Measurements from ENCODE around the gene ATP8A1. TPM values are rescaled to one million over a fixed set of nuclear protein-coding genes. Genes with fewer than 3 reads are reported as not detected.

The ATP8A1 gene
- total RNA-seq, 4 donors from 2014 or later, result 5.9 to 16.5 (median 7.3) TPM

DNA sequence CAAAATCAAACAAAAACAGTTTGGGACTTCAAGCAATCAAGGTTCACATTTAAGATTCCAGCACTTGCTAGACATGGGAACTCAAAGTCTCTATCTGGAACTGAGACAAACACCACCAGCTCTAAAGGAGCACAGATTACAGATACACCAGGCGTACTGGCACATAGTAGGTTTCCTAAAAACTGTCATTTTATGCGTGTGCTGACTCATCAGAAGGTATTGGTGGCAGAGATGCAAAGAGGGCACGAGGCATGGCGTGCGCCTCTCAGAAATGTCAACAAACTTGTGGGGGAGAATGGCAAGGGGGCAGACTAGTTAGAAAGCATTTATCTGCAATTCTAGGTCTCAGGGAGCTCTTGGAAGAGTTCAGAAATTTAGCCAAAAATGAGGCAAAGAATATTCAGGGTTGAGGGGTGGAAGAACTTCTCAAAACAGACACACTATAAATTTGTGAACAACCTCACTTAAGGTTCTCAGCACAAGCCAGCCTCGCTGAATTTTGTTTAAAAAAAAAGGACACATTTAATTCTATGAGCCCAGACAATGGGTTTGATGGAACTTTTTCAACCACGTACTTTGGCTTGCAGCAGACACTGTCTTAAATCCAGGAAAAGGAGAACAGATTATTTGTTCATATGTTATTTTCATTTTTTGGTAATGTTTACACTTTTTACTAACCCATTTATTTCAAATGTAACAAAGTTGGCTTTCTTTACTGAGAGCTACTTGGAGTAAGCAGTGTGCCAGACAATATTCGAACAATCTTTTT lies 159.6 kb downstream of the ATP8A1 start:
- Histone ChIP-seq H3K36me3 (no peaks in the 10 kb centered on the region), H3K9me3 (no peaks in the 10 kb centered on the region), H3K4me3 (no peak overlapping the region), H3K27me3 (no peaks in the 10 kb centered on the region), H3K27ac (no peak overlapping the region), H3K4me1 (no peaks in the 10 kb centered on the region)
- 81% methylated on average over 8 of the region's 8 CpGs for WGBS
- TF ChIP-seq EP300 (IDR thresholded peaks at IDR 0.05) (no peak), POLR2A (IDR thresholded peaks at IDR 0.05) (no peak), POLR2AphosphoS5 (IDR thresholded peaks at IDR 0.05) (no peak)
- TF ChIP-seq, protein P1, sequence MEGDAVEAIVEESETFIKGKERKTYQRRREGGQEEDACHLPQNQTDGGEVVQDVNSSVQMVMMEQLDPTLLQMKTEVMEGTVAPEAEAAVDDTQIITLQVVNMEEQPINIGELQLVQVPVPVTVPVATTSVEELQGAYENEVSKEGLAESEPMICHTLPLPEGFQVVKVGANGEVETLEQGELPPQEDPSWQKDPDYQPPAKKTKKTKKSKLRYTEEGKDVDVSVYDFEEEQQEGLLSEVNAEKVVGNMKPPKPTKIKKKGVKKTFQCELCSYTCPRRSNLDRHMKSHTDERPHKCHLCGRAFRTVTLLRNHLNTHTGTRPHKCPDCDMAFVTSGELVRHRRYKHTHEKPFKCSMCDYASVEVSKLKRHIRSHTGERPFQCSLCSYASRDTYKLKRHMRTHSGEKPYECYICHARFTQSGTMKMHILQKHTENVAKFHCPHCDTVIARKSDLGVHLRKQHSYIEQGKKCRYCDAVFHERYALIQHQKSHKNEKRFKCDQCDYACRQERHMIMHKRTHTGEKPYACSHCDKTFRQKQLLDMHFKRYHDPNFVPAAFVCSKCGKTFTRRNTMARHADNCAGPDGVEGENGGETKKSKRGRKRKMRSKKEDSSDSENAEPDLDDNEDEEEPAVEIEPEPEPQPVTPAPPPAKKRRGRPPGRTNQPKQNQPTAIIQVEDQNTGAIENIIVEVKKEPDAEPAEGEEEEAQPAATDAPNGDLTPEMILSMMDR (IDR thresholded peaks at IDR 0.05), result no peak
- DNase-seq (ENCODE audit: low spot score in 2 of 2), result no peak

DNA sequence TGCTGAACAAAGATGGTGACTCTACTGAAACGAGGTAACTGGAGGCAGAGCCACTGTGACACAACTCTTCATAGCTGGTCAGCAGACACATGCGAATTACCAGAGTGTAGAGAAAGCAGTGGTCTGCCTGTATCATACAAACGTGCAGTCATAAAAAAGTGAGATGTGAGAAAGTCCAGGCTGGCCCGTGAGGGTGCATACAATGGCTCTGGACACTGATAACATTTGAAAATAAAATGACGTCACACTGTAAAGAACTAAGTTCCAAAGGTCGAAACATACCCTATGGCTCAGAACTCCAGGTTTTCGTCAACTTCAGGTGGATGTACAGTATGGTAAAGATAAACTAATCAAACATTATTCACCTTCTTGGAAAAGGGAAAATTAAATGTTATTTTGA lies 163.9 kb downstream of the ATP8A1 start:
- WGBS, result 93% methylated on average over 7 of the region's 7 CpGs
- TF ChIP-seq POLR2A (IDR thresholded peaks at IDR 0.05) (no peak), EP300 (IDR thresholded peaks at IDR 0.05) (no peak), POLR2AphosphoS5 (IDR thresholded peaks at IDR 0.05) (no peak)
- TF ChIP-seq, protein P1 (IDR thresholded peaks at IDR 0.05), result no peak
- DNase-seq (ENCODE audit: low spot score in 2 of 2), result no peak
- Histone ChIP-seq H3K4me1 (no peaks in the 10 kb centered on the region), H3K9me3 (no peaks in the 10 kb centered on the region), H3K4me3 (no peak overlapping the region), H3K27ac (no peak overlapping the region), H3K27me3 (no peaks in the 10 kb centered on the region), H3K36me3 (no peaks in the 10 kb centered on the region)

DNA sequence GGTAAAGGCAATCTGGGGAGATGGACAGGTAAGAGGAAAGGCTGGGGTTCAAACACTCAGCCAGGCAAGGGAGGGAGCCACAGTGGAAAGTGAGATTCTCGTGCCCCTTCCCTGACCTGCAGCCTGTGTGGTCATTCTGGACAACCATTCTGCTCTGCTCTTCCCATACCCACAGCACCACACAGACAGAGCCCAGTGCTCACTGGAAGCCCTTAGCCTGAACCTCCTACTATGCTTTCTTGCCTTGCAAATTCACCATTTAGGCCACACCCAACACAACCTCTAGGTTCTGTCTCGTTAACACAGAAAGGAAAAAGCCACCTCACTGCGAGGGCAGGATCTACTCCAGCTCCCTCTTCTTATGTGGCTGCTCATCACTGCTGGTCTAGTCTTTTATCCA lies 166.9 kb downstream of the ATP8A1 start:
- Histone ChIP-seq H3K9me3 (no peaks in the 10 kb centered on the region), H3K4me1 (no peaks in the 10 kb centered on the region), H3K36me3 (no peaks in the 10 kb centered on the region), H3K27ac (no peak overlapping the region), H3K27me3 (no peaks in the 10 kb centered on the region), H3K4me3 (no peak overlapping the region)
- no peak for DNase-seq (ENCODE audit: low spot score in 2 of 2)
- TF ChIP-seq, protein P1 (IDR thresholded peaks at IDR 0.05), result no peak
- TF ChIP-seq POLR2A (IDR thresholded peaks at IDR 0.05), result no peak
- no peak for TF ChIP-seq POLR2AphosphoS5 (IDR thresholded peaks at IDR 0.05)
- TF ChIP-seq EP300 (IDR thresholded peaks at IDR 0.05), result no peak
- WGBS, result 91% methylated on average over 3 of the region's 3 CpGs

DNA sequence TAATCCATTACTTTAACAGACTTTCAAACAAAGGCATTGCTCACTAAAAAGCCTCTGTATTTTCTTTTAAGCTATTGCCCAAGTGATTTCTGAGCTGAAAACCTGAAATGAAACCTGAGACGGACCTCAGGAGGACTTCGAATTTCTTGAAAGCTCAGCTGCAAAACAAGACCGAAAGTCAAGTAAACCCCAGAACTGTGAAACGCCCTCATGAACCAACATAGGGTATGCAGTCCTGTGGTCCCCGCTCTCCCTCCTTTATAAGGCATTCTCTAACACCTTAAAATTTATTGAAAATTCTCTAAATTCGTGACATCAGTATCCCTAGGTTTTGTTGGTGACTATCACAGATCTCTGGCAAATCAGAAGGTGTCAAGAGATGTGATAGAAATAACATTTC lies 167.8 kb downstream of the ATP8A1 start:
- H3K36me3 ChIP-seq, result no peaks in the 10 kb centered on the region
- H3K27me3 ChIP-seq, result no peaks in the 10 kb centered on the region
- 82% methylated on average over 6 of the region's 6 CpGs for WGBS
- no peaks in the 10 kb centered on the region for H3K4me1 ChIP-seq
- no peak overlapping the region for H3K27ac ChIP-seq
- no peak overlapping the region for H3K4me3 ChIP-seq
- TF ChIP-seq, protein P1 (IDR thresholded peaks at IDR 0.05), result no peak
- no peak for TF ChIP-seq POLR2AphosphoS5 (IDR thresholded peaks at IDR 0.05)
- no peaks in the 10 kb centered on the region for H3K9me3 ChIP-seq
- DNase-seq (ENCODE audit: low spot score in 2 of 2), result no peak

DNA sequence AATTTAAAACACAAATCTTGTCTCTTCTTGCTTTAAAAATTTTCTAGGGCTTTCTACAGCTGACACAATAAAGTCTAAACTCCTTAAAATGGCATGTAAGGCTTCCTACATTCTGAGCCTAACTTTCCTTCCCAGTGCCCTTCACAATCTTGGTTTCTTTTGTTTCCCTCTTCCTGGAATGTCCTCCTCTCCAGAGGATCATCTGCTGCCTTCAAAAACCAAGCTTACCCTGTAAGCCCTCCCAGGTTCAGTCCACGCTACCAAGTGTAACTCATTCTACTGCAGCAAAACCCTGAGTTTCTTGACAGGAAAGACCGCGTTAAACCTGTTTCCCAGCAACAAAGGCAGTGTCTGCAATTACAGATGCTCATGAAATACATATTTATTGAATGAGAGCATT lies 168.4 kb downstream of the ATP8A1 start:
- WGBS, result 86% methylated on average over 3 of the region's 3 CpGs
- H3K27me3 ChIP-seq, result no peaks in the 10 kb centered on the region

More for the DNA sequence above, 168.4 kb downstream of the ATP8A1 start:
- H3K36me3 ChIP-seq, result no peaks in the 10 kb centered on the region
- no peak overlapping the region for H3K4me3 ChIP-seq
- TF ChIP-seq EP300 (IDR thresholded peaks at IDR 0.05), result no peak
- no peak for TF ChIP-seq POLR2AphosphoS5 (IDR thresholded peaks at IDR 0.05)
- TF ChIP-seq, protein P1 (IDR thresholded peaks at IDR 0.05), result no peak
- no peaks in the 10 kb centered on the region for H3K9me3 ChIP-seq
- H3K27ac ChIP-seq, result no peak overlapping the region
- no peak for DNase-seq (ENCODE audit: low spot score in 2 of 2)
- H3K4me1 ChIP-seq, result peaks cover 3% of the 10 kb centered on the region
